Activated CD4-positive, CD25-positive, alpha-beta regulatory T cell (primary cell): ENCODE data around the gene PRR19.
A peak's percentile ranks its signal among the peaks of the same experiment; 100 is the strongest.

Experiments used
- DNase-seq, 4 experiments: peaks; one replicate each; lab custom pipeline; 2025; lab: John Stamatoyannopoulos, UW

PRR19 gene

DNA sequence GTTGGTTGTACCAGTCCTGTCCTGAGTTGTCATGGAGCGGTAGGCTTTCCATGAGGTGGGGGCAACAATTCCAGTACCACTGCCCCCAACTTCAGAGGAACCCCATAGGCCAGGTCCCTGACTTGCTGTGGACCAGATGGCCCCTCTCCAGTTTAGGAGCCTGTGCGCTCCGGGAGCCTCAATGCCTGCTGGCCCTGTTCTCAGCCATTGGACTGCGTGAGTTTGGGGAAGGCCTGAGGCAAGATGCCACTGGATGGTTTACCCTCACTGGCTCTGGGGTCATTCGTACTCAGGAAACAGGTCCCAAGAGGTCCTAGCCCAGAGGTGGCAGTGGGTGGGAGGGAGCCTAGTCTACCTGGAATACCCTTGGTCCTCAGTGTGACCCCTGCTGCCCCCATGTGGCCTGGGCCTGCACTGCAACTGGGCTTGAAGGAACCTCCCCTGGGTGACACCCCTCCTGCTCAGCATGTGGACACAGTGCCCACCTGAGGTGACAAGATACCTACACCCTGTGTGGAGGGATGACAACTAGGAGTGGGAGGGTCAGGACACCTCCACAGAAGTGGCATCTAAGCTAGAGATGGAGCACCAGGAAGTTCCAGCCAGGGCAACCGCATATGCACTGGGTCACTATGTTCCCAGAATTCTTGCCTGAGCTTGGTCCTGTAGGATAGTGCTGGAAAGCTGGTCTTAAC, 6.0 kb upstream of the PRR19 start:
- DNase-seq = peak; percentile 79 to 97 (median 86)

GRCh38 chr19:42297039-42297438, 4.9 kb upstream of the PRR19 start:
- no peak for DNase-seq

DNA sequence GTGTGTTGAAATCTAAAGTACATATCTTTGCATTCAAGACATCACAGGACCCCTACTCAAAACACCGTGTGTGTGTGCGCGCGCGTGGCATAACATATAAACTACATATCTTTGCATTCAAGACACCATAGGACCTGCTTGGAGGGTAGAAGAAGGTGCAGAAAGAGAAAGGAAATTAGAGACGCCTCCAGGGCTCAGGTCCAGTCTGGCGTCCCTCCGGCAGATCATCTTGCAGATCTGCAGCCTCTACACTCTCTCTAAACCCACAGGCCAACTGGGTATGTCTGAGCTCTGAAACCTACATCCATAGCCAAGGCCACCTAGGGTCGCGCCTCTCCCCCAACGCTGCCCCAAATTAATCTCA, 1.2 kb downstream of the PRR19 start:
- DNase-seq = no peak

- DNase-seq = no peak
These were observed 1.9 kb downstream of the PRR19 start for GRCh38 chr19:42303876-42304275.

DNA sequence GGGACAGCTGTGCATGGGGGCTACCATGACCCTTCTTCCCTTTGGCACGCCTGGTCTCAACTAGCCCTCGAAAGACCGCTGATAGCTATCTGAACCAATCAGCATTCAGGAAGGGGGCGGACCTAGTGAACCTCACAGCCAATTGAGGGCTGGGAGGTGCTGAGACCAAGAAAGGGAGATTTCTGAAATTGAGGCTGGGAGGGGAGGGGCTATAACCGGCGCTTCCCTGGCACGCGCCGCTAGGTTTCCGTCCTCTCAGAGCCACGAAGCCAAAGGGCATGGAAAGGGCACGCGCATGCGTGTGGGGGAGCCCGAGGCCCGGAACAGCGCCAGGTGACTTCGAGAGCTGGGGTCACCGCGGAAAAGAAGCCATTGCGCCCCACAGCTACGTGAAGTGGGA, 4.7 kb downstream of the PRR19 start:
- DNase-seq = no peak

DNA sequence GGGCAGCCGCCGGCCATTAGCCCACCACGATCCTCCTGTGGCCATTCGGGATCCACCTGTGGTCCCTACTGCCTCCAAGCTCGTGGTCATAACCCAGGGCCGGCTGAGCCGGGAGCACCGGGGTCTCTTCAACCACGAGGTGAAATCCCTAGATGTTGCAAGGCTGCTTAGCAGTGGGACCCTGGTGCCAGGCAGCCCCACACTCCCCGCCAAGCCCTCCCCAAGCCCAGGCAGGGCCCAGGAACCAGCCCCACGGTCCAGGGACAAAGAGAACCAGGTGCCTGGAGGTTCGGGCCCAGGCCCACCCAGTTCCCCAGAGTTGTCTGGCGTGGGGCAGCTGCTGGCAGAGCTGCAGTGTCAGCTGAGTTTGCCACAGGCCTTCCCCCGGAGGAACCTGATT, 7.8 kb downstream of the PRR19 start:
- DNase-seq = no peak

- no peak for DNase-seq
These were observed 9.7 kb downstream of the PRR19 start for GRCh38 chr19:42311657-42312056.

GRCh38 chr19:42312370-42312769, 10.4 kb downstream of the PRR19 start:
- DNase-seq = no peak

DNA sequence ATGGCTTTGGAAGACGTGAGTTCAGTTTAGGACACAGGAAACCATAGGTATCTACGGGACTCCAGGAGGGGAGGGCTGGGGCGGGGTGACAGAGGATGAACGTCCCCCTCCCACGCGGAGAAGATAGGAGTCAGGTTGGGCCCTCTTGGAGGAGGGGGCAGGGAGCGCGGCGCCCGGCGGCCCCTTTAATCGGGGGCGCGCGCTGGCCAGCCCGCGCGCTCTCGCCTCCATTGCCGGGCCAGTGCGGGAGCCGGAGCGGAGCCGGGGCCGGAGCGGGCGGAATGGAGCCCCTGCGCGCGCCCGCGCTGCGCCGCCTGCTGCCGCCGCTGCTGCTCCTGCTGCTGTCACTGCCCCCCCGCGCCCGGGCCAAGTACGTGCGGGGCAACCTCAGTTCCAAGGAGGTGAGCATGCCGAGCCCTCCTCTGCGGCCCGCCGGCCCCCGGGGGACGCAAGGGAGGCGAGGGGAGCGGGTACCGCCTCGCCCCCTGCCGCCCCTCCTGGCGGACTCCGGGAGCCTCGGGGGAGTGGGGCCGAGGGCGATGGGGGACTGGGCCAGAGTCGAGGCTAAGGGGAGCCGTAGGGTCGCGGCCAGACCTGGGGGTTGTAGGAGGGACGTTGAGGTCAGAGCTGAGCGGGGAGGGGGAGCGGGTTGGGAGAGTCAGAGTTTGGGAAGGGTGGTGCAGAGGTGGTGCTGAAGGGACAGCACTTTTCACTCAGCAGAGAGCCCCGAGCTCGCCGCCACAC, 11.3 kb downstream of the PRR19 start, which contains the start of gene TMEM145:
TMEM145 (plus strand) TSS at position 214 of the 744 bp plus-strand sequence; CDS start at position 282, 68 bp downstream.
- peak in 1 of 4 experiments; percentile 24 for DNase-seq

- no peak for DNase-seq
These were observed 12.2 kb downstream of the PRR19 start for GRCh38 chr19:42313840-42314755.

DNA sequence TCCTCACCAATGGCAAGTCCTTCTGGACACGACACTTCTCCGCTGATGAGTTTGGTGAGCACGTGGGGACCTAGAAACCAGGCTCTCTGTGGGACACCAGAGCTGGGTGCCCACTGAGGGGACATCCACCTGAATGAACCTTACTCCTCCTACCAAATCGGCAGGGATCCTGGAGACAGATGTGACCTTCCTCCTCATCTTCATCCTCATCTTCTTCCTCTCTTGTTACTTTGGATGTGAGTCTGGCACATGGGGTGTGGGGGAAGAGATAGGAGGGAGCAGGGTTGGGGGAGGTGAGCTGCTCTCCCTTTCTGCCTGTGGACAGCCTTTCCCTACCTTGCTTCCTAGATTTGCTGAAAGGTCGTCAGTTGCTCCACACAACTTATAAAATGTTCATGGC, 13.1 kb downstream of the PRR19 start:
- DNase-seq = no peak

DNA sequence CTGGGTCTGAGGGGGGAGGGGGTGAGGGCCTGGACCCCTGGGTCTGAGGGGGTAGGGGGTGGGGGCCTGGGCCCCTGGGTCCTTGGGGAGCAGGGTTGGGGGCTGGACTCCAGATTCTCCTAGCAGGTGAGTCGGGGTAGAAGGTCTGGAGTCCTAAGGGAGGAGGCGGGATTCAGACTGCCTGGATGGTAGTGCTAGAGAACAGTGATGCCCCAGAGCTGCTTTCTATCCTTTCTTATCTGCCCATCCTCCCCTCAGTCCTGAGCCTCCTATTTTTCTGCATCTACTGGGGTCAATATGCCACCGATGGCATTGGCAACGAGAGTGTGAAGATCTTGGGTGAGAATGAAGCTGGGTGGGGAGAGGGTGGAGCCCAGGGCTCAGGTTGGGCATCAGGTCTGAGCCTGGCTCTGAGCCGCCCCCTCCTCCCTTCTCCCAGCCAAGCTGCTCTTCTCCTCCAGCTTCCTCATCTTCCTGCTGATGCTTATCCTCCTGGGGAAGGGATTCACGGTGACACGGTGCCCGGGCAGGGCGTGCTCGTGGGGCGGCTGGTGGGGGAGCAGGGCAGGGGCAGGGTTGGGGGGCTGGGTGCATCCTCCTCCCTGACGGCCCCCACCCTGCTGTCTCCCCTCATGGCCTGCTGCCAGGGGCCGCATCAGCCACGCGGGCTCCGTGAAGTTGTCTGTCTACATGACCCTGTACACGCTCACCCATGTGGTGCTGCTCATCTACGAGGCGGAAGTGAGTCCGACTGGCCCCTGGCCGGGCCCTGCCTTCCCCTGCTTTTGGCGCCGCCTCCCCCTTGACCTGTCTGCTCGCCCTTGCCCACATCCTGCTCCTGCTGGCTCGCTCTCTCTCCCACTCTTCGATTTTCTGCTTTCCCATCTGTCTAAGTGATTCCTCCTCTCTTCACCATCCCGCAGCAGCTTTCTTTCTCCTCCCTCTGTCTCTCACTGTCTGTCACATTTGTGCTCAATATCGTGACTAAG, 14.6 kb downstream of the PRR19 start:
- no peak for DNase-seq

DNA sequence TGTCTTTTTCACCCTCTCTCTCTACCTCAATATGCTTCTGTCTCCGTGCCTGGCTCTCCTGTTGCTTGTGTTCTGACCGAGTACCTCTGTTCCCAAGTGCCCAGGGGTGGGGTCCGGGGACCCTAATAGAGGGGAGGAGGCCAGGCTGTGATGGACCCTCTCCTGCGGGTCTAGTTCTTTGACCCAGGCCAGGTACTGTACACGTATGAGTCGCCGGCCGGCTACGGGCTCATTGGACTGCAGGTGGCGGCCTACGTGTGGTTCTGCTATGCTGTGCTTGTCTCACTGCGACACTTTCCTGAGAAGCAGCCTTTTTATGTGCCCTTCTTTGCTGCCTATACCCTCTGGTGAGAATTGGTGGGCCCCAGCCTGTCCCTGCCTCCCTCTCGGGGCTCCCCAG, 15.6 kb downstream of the PRR19 start:
- no peak for DNase-seq

GRCh38 chr19:42322305-42322704, 20.4 kb downstream of the PRR19 start:
- DNase-seq = no peak

GRCh38 chr19:42323473-42323851, 21.5 kb downstream of the PRR19 start:
- no peak for DNase-seq

GRCh38 chr19:42323852-42324654, 22.1 kb downstream of the PRR19 start:
- DNase-seq = no peak

DNA sequence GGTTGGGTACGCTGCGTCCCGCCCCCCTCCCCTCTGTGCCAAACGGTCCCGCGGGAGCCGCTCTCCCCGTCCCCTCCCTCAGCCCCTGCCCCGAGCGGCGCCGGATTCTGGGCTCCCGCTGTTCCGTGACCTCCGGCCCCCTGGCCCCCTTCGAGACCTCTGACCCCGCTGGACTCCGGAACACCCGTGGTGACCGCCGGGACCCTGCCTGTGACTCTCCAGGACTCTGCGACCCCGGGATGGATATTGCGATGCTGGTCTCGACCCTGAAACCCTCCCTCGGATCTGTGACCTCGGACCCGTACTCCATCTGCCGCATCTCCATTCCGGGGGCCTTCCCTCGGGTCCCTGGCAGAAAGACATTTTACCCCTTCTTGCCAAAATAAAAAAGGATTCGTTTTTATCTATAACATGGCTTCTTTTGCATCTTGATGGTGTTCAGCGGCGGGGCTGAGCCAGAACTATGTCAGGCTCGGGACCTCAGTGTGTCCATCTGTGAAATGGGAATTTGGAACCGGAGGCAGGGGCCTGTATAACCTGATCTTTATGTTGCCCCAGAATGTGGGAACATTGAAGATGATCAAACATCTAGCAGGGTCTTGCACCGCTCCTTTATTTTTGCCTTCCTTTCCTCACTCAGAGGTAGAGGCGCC, 22.8 kb downstream of the PRR19 start:
- DNase-seq = no peak

DNA sequence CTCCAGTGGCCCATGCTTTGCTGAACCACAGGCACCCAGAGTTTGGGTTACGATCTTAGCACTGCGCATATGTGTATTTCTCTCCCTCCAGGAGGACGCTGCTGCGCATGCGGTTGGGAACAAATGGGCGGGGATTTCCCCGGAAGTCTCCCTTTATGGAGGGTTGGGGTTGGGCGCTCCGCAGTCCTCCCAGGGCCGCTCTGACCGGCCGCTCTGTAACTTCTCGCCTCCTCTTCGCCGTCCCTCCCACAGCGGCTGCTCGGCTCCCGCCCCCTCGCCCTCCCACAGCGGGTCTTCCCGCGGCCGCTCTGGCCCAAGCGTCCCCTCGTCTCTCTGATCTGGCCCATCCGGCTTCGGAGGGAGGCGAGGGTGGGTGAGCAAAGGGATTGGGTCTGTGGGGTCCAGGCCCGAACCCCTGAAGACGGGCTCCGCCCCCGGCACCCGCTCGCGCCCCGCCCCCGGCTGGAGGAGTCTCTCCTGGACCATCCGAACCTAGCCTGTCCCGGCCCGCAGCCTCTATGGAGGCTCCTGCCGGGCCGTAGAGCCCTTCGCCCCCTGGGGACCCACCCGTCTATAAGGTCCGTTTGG, 23.5 kb downstream of the PRR19 start, which contains the start of gene MEGF8:
MEGF8 (plus strand) TSS at position 328 of the 588 bp plus-strand sequence. CDS start 609 bp downstream, outside the sequence.
- DNase-seq = peak; percentile 92 to 96 (median 92)
